Measurements from ENCODE around the gene TAF1B. TPM values are rescaled to one million over a fixed set of nuclear protein-coding genes. Genes with fewer than 3 reads are reported as not detected.
A peak's percentile ranks its signal among the peaks of the same experiment; 100 is the strongest.

Gene TAF1B
- total RNA-seq, result 6.1 TPM
- long read RNA-seq, transcript TAF1B-201 (15 exons, 2,387 nt), result major isoform, 5 of 5 reads
- long read RNA-seq, partial matches to known transcripts, result 0 of 5 reads
- long read RNA-seq, other reads (novel, unspliced or antisense), result 0 of 5 reads

DNA sequence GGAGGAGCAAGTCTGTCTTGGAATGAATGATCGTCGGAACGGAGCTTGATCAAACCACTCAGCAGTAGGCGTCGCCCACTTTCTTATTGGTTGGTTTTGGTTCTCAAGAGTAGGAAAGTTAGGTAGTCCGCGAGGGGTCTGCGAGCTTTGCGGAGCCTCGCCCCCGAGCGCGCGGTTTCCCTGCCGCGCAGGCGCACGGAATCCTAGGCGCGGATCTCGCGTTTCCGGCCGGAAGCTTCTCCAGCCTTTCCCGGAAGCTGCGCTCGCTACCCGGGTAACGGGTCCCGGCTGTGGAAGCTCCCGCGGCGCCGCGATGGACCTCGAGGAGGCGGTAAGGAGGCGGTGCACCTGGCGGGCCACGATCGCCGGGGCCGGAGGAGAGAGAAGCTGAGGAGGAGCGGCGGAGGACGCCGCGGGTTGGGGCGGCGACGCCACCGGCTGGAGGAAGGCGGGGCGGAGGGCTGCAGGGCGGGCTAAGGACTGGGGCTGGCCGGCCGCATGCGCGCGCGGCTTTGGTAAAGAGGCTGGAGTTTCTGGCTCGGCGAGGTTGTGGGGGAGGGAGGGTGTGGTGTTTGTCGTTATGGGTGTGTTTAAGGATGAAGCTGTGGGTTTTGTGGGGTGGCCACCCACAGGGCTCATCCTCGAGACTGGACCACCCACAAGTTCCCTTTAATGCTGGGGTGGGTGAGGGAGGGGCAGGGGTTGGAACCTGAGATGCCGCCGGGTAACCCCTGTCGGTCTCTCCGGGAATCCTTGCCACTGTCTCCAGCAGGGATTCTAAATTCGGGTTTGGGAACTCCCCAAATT lies at the start of gene TAF1B:
Gene TAF1B (plus strand): TSS at position 246 of the 807 bp plus-strand sequence. CDS start 68 bp downstream, at position 314.
- intact Hi-C loops (cut with DNase I), result no loop called here
- ATAC-seq (ENCODE audit: poor library complexity), result peak; percentile 98
- DNase-seq, result peak; percentile 91

- DNase-seq (peak; percentile 17), ATAC-seq (ENCODE audit: poor library complexity) (no peak)
- intact Hi-C loops (cut with DNase I), result no loop called here
Observed at GRCh38 chr2:9793918-9794717, 49.2 kb upstream of the TAF1B start.

DNA sequence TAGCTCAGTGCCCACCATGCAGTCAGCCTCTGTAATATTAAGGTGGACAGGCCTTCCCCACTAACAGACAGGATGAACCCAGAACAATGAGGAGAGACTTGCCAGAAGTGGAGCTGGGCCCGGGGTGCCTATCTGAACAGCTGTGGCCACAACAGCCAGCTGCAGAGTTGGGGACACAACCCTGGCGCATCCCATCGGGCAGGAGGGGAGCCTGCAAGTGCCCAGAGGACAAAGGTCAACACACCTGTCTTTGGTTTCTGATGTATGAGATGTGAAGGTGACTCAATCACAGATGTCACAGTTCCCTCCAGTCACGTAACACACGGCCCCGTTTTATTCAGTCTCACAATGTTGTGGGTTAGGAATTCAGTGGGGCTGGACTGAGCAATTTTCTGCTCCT lies 48.2 kb upstream of the TAF1B start:
- DNase-seq (peak; percentile 16), ATAC-seq (ENCODE audit: poor library complexity) (no peak)
- intact Hi-C loops (cut with DNase I), result no loop called here

DNA sequence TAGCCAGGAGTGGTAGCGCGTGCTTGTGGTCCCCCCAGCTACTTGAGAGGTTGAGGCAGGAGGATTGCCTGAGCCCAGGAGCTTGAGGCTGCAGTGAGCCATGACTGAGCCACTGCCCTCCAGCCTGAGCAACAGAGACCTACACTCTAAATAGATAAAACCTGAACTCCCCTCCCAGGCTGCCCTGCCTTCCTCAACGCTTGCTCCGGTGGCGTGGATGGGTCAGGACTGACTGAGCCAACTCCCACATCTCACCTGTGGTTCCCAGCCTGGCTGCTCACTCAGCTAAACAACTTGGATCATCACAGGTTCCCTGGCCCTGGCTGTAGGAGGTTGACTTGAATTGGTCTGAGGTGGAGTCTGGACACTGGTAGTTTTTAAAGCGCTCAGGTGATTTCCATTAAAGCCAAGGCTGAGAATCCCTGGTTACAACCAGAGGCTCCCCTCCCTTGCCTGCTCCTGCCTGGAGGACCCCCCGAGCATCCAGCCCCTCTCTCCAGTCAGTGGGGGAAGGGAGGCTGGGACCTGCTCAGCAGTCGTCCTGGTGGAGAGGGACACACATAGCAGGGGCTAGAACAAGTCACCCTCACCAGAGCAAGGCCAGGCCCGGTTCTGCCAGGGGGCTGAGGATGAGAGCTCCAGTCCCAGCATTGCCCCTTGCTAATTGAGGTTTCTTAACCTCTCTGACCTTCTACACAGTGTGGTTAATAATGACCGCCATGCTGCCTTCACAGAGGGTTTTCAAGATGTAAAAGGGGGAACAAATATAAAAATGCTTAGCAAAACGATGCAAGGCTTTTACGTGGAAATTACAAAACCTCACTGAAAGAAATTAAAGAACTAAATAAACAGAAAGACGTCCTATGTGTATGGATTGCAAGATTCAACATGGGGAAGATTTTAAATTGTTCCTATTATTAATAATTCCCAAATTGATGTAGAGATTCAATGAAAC lies 46.9 kb upstream of the TAF1B start:
- no peak for ATAC-seq (ENCODE audit: poor library complexity)
- intact Hi-C loops (cut with DNase I), result no loop called here
- peak; percentile 25 for DNase-seq

DNA sequence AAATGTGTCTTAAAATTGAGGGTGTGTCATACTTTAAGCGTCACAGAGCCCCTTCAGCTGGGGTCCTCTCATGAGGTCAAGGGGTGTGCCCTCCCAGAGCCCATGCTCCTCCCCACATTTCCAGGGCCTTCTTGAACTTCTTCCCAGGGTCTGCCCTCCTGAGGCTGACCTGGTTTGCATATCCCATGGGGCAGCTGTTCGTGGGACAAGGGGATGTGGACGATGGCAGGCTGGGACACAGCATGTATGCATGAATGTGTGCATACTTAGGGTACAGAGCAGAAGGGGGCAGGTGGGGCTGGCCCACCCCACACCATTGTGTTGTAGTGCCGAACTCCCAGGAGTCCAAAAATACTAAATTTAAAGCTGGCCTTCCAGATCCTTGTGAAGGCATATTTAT lies 46.2 kb upstream of the TAF1B start:
- intact Hi-C loops (cut with DNase I), result no loop called here
- DNase-seq, result peak; percentile 10
- no peak for ATAC-seq (ENCODE audit: poor library complexity)

DNA sequence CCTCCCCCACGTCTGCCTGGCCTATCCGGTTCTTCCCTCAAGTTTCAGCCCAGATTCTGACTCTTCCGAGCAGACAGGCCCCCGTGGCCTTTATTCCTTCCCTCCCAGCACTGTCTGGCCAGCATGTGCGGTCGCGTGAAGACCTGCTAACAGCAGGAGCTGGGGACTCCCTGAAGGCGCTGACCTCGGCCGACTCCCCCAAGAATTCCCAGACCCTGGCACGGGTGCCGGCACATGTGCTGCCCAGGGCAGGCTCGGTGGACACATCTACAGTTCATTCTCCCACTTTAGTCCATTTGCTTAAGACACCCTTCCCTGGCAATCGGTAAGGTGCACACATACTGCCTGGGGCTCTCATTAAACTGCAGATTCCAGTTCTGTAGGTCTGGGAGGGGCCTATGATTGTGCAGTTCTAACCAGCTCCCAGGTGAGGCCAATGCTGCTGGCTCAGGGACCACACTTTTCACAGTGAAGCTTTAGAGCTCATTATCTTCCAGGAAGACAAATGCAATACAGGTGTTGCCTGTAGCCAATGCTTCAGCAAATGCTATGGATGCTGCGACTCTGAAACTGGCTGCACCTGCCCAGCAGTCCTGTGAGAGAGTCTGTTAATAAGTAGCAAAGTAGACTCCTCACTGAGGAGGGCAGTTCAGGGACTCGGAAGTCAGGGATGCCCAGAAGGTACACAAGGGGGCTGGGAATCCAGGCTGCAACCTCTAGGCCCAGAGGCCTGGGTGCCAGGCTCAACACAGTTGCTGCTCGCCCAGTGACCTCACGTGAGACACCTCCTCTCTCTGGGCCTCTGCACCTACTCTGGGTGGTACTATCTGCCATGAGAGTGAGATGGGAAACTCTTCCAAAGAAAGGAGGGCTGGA lies 45.4 kb upstream of the TAF1B start:
- peak; percentile 24 for DNase-seq
- intact Hi-C loops (cut with DNase I), result no loop called here
- no peak for ATAC-seq (ENCODE audit: poor library complexity)

- DNase-seq, result peak; percentile 27
- intact Hi-C loops (cut with DNase I), result no loop called here
- ATAC-seq (ENCODE audit: poor library complexity), result no peak
Observed at GRCh38 chr2:9799011-9799596, 44.2 kb upstream of the TAF1B start.

- ATAC-seq (ENCODE audit: poor library complexity) (peak; percentile 92), DNase-seq (peak; percentile 92)
- intact Hi-C loops (cut with DNase I), result no loop called here
Observed at GRCh38 chr2:9799729-9800632, 43.3 kb upstream of the TAF1B start.

DNA sequence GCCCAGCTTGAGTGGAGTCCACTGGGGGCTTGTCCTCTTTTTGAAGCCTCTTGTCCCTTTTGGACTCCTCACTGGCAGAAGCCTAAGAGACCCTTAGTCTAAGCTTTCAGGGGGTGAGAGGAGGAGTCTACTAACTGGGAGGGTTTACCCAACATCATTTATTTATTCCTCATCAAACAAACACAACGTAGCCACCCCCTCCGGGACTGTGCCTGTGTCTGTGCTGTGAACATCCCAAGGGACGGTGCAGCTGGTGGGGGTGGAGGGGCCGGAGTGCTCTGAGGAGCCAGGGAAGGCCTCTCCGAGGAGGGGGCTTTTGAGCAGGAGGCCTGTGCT lies 42.7 kb upstream of the TAF1B start:
- ATAC-seq (ENCODE audit: poor library complexity) (no peak), DNase-seq (peak; percentile 40)
- intact Hi-C loops (cut with DNase I), result no loop called here

DNA sequence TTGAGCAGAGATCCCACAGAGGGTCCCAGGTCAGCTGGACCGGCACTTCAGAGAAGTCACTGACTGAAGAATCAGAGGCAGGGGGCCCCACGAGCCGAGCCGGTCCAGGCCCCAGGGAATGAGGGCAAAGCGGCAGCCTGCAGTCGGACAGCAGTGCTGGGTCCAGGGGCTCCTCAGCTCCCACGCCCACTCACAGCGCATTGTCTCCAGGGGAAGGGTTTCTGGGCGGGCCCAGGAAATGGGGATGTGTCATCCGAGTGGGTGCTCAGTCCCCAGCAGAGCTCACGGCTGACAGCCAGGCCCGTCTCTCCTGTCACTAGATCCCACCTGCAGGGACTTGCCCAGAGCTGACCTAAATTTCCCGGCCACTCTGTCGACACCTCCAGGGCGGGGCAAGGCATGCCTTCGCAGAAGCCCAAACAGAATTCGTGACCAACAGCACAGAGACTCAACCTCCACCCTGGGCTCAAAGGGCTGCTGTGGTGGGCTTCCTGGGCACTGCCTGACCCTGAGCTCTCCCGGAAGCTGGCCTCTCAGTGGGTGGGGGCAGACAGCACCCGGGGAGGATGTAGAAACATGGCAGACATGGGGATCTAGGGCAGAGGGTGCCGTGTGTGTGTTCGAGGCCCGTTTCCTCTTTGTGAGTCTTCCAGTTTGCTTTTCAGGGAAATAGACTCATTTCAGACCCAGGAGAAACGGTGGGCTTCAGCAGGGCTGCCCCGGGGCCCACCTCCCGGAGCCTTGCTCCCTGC lies 42.1 kb upstream of the TAF1B start:
- ATAC-seq (ENCODE audit: poor library complexity) (no peak), DNase-seq (peak; percentile 46)
- intact Hi-C loops (cut with DNase I), result no loop called here

DNA sequence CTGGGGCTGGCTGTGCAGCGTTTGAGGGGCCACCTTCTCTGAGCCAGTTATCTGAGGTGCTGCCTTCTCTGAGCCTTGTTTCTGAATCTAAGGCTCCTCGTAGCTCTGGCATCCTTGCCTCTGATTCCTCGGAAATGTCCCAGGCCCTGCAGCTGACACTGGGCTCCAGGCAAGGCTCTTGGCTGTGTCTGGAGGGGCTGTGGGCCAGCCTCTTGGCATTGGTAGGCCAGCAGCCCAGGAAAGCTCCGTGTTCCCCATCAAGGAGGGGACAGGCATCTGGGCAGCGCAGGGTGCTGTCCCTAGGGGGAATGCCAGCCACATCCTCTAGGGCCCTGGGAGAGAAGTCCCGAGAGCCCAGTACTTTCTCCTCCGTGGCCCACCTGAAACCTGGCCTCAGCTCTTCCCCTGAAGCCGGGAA lies 40.7 kb upstream of the TAF1B start:
- intact Hi-C loops (cut with DNase I), result no loop called here
- peak; percentile 37 for DNase-seq
- no peak for ATAC-seq (ENCODE audit: poor library complexity)

GRCh38 chr2:9803023-9803805 lies 40.1 kb upstream of the TAF1B start:
- peak; percentile 43 for DNase-seq
- intact Hi-C loops (cut with DNase I), result no loop called here
- ATAC-seq (ENCODE audit: poor library complexity), result no peak

- ATAC-seq (ENCODE audit: poor library complexity), result peak; percentile 33
- intact Hi-C loops (cut with DNase I), result no loop called here
- peak; percentile 39 for DNase-seq
Observed at GRCh38 chr2:9805435-9806297, 37.6 kb upstream of the TAF1B start.

GRCh38 chr2:9806298-9806610 lies 37.0 kb upstream of the TAF1B start:
- no peak for ATAC-seq (ENCODE audit: poor library complexity)
- peak; percentile 7 for DNase-seq
- intact Hi-C loops (cut with DNase I), result no loop called here

Measured in Right ventricle myocardium superior (tissue), 1 donor.